A673 (cell line): ENCODE measurements around the gene PTRH2. TPM values are rescaled to one million over a fixed set of nuclear protein-coding genes. Genes with fewer than 3 reads are reported as not detected.

Experiments used
- BruUV-seq: library from RNA; stranded (reverse); fragments of 400-500 nt; replicated peaks from 2 replicates; lab custom pipeline; 2021; lab: Mats Ljungman, UMichigan
- CTCF ChIA-PET: fragments of 300-600 bp; sonication (Branson Sonifier 250); formaldehyde crosslinking; loops from one replicate; lab custom pipeline; 2022; ENCODE audit warnings: antibody characterized with exemption; lab: Charles Lee
- POLR2A ChIA-PET: fragments of 300-600 bp; sonication (Branson Sonifier 250); formaldehyde crosslinking; loops from one replicate; lab custom pipeline; 2022; ENCODE audit warnings: antibody characterized with exemption; ENCODE audit not compliant: low non-redundant PET; lab: Charles Lee
- DNase-seq: peaks from one replicate; pipeline ENCODE4 v3.0.0-alpha.2; 2015; ENCODE audit warnings: low spot score
- H3K27ac ChIP-seq: fragments of 200-600 bp; sonication (generic); 2 replicates; pipeline ENCODE4 v1.5.1; 2016; ENCODE audit warnings: mixed run types, low read depth, mild to moderate bottlenecking, mixed read lengths, antibody characterized with exemption, low read length; ENCODE audit not compliant: poor library complexity, severe bottlenecking
- H3K27me3 ChIP-seq: fragments of 200-600 bp; sonication (generic); replicated peaks from 2 replicates; pipeline ENCODE4 v1.6.1; 2017; ENCODE audit warnings: mixed run types, low read depth, mild to moderate bottlenecking, mixed read lengths, antibody characterized with exemption, low read length; ENCODE audit not compliant: insufficient read depth, poor library complexity
- H3K36me3 ChIP-seq: fragments of 200-600 bp; sonication (generic); 2 replicates; pipeline ENCODE4 v1.6.1; 2016; ENCODE audit warnings: mixed run types, mild to moderate bottlenecking, mixed read lengths, antibody characterized with exemption, low read length; ENCODE audit not compliant: insufficient read depth, poor library complexity, severe bottlenecking
- H3K4me1 ChIP-seq: fragments of 200-600 bp; sonication (generic); 2 replicates; pipeline ENCODE4 v1.6.1; 2017; ENCODE audit warnings: mixed run types, mild to moderate bottlenecking, mixed read lengths, antibody characterized with exemption, low read length; ENCODE audit not compliant: insufficient read depth, poor library complexity, severe bottlenecking
- H3K4me3 ChIP-seq: fragments of 200-600 bp; sonication (generic); 2 replicates; pipeline ENCODE4 v1.5.1; 2016; ENCODE audit warnings: low read depth, mixed run types, mild to moderate bottlenecking, mixed read lengths, low read length; ENCODE audit not compliant: poor library complexity, severe bottlenecking
- H3K9me3 ChIP-seq: fragments of 200-600 bp; sonication (generic); 2 replicates; pipeline ENCODE4 v1.6.1; 2016; ENCODE audit warnings: mixed run types, low read depth, mild to moderate bottlenecking, mixed read lengths, antibody characterized with exemption, low read length; ENCODE audit not compliant: poor library complexity, severe bottlenecking
- CTCF ChIP-seq: fragments of 300-800, 200-600 bp; sonication (generic); conservative IDR thresholded peaks from 2 replicates; pipeline ENCODE4 v1.5.1; 2017; ENCODE audit warnings: low read depth, mild to moderate bottlenecking, antibody characterized with exemption, low read length, moderate library complexity, mixed read lengths
- EZH2 ChIP-seq: fragments of 200-600 bp; sonication (generic); IDR thresholded peaks from 2 replicates; pipeline ENCODE4 v1.6.1; 2017; ENCODE audit warnings: borderline replicate concordance, low read depth, mild to moderate bottlenecking, mixed read lengths, antibody characterized with exemption, low read length; ENCODE audit not compliant: poor library complexity, severe bottlenecking
- intact Hi-C: fragments of 100-400 bp; cut with micrococcal nuclease; formaldehyde crosslinking; loops from one replicate; pipeline ENCODE4 v1.10.0; 2022; ENCODE audit not compliant: unreplicated experiment
- total RNA-seq: library from RNA; stranded (reverse); gene quantifications from 2 replicates; pipeline ENCODE4 v1.2.3, GENCODE V29; 2021

PTRH2 gene
- total RNA-seq, 1 experiment from 2014 or later, result 50.3 TPM

GRCh38 chr17:59743842-59744241, 36.6 kb upstream of the PTRH2 start:
- ChIA-PET CTCF (no interaction called here), POLR2A (interaction anchor here (0.6 kb wide), 1 partner anchor 98 kb away, joined by 4 read pairs; no protein-coding TSS in a partner anchor)
- no peak for DNase-seq
- Histone ChIP-seq H3K27ac (no peak overlapping the region), H3K27me3 (no peaks in the 10 kb centered on the region), H3K4me3 (no peak overlapping the region), H3K9me3 (no peaks in the 10 kb centered on the region), H3K36me3 (peaks cover 5% of the 10 kb centered on the region), H3K4me1 (no peaks in the 10 kb centered on the region)
- no TSS peak for BruUV-seq
- no peak for TF ChIP-seq CTCF
- TF ChIP-seq EZH2, result no peak
- intact Hi-C loops, result loop anchor here (10.0 kb wide), 1 partner anchor 291 kb away; no protein-coding TSS in a partner anchor

- H3K27me3 ChIP-seq, result no peaks in the 10 kb centered on the region
- POLR2A ChIA-PET, result no interaction called here
- intact Hi-C loops, result no loop called here
- TF ChIP-seq EZH2, result no peak
- TF ChIP-seq CTCF, result no peak
- H3K27ac ChIP-seq, result no peak overlapping the region
- H3K9me3 ChIP-seq, result no peaks in the 10 kb centered on the region
- no peak for DNase-seq
- no TSS peak for BruUV-seq
- H3K4me3 ChIP-seq, result no peak overlapping the region
- CTCF ChIA-PET, result no interaction called here
- peaks cover 11% of the 10 kb centered on the region for H3K36me3 ChIP-seq
- H3K4me1 ChIP-seq, result no peaks in the 10 kb centered on the region
Observed at GRCh38 chr17:59737324-59737723, 30.1 kb upstream of the PTRH2 start.

- TF ChIP-seq CTCF (no peak), EZH2 (no peak)
- intact Hi-C loops, result no loop called here
- peaks cover 10% of the 10 kb centered on the region for H3K36me3 ChIP-seq
- no peaks in the 10 kb centered on the region for H3K27me3 ChIP-seq
- H3K4me1 ChIP-seq, result no peaks in the 10 kb centered on the region
- ChIA-PET POLR2A (interaction anchor here (0.6 kb wide), 1 partner anchor 81 kb away, joined by 6 read pairs; no protein-coding TSS in a partner anchor), CTCF (no interaction called here)
- no peak overlapping the region for H3K27ac ChIP-seq
- no peak for DNase-seq
- BruUV-seq, result no TSS peak
- H3K4me3 ChIP-seq, result no peak overlapping the region
- no peaks in the 10 kb centered on the region for H3K9me3 ChIP-seq
Observed at GRCh38 chr17:59734226-59734625, 27.0 kb upstream of the PTRH2 start.
